DMS153 treated with DMSO at 0.1 percent for 48 hours (cell line): ENCODE data around the gene WDR13.
"Not testable (repeated sequence)": the region's sequence is repeated elsewhere in the genome, so short reads cannot be mapped to it uniquely, and the experiment has no call there.

ENCODE experiments used
- DNase-seq: peaks from one replicate; lab custom pipeline; 2025; ENCODE audit not compliant: unreplicated experiment; lab: John Stamatoyannopoulos, UW

WDR13 gene

GRCh38 chrX:48597353-48598264 lies at the start of gene WDR13:
Gene WDR13 (plus strand): TSS chrX:48597492. CDS start chrX:48597997, 505 bp downstream.
- peak; percentile 69 for DNase-seq

- DNase-seq: no peak
Measured at GRCh38 chrX:48548871-48549270, 48.4 kb upstream of the WDR13 start.

- DNase-seq: not testable (repeated sequence)
Measured at GRCh38 chrX:48555731-48556325, 41.5 kb upstream of the WDR13 start.

GRCh38 chrX:48558271-48558670 lies 39.0 kb upstream of the WDR13 start:
- DNase-seq: no peak

- no peak for DNase-seq
Measured at GRCh38 chrX:48559636-48560035, 37.7 kb upstream of the WDR13 start.

GRCh38 chrX:48560056-48560455 lies 37.2 kb upstream of the WDR13 start:
- DNase-seq: no peak

GRCh38 chrX:48560681-48561080 lies 36.6 kb upstream of the WDR13 start:
- no peak for DNase-seq

- no peak for DNase-seq
Measured at GRCh38 chrX:48569958-48570357, 27.3 kb upstream of the WDR13 start.

- no peak for DNase-seq
Measured at GRCh38 chrX:48573690-48574269, 23.5 kb upstream of the WDR13 start.

- DNase-seq: peak; percentile 73
Measured at GRCh38 chrX:48574270-48575266, 22.7 kb upstream of the WDR13 start, which contains the start of gene RBM3. Gene RBM3 (plus strand): TSS chrX:48574484. CDS start chrX:48575181, 697 bp downstream.

GRCh38 chrX:48575642-48576041 lies 21.6 kb upstream of the WDR13 start:
- DNase-seq: no peak

GRCh38 chrX:48576108-48576507 lies 21.2 kb upstream of the WDR13 start:
- DNase-seq: no peak

GRCh38 chrX:48578661-48579128 lies 18.6 kb upstream of the WDR13 start:
- DNase-seq: no peak

- DNase-seq: no peak
Measured at GRCh38 chrX:48579259-48579658, 18.0 kb upstream of the WDR13 start.

- DNase-seq: no peak
Measured at GRCh38 chrX:48580662-48581061, 16.6 kb upstream of the WDR13 start.

GRCh38 chrX:48584698-48585097 lies 12.6 kb upstream of the WDR13 start:
- DNase-seq: no peak

GRCh38 chrX:48589482-48590162 lies 7.7 kb upstream of the WDR13 start:
- no peak for DNase-seq

GRCh38 chrX:48590203-48591103 lies 6.8 kb upstream of the WDR13 start:
- DNase-seq: no peak

- DNase-seq: no peak
Measured at GRCh38 chrX:48591255-48591791, 6.0 kb upstream of the WDR13 start.
